Measurements from ENCODE around the gene TNIP2. TPM values are rescaled to one million over a fixed set of nuclear protein-coding genes. Genes with fewer than 3 reads are reported as not detected.

Gene TNIP2
- total and polyA plus RNA-seq, 2 donors (not counting 3 experiments of a cell fraction or from before 2014, with no cell fraction given) = 37.7 to 52.1 TPM

DNA sequence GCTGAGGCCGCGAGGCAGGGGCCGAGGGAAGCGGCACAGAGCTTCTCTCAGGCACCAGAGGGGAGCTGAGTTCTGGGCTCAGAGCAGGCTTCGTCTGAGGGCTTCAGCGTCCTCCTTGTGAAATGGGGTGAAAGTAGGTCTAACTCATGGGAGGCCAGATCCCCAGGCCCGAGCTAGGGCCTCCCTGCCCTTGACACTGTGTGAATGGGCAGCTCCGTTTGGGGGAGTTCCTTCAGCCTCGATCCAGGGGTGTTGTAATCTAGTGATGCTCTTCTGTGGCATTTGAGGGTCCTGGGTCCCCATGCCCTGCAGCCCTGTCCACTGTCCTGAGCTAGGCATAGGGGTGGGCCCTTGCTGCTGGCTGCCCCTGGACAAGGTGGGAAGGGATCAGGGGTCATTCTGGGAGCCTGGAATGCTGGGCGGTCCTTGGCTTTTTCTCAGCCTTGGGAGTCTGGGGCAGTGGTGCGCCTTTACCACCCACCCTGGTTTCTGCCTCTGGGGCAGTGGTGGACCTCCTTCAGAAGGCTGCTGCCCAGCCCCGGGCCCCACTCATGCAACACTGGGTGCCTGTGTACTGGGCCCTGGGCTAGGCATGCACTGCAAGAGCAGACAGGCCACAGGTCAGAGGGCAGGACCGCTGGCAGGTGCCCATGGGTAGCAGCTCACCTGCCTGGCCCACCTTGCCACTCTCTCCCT is 40.9 kb upstream of the TNIP2 start:
- Histone ChIP-seq H3K4me1 (ENCODE audit: control insufficient read depth, extremely low read depth, insufficient read depth, low read length) (peaks cover 78% of the 10 kb centered on the region), H3K79me2 (ENCODE audit: control insufficient read depth, insufficient read depth, low read length) (peaks cover 45% of the 10 kb centered on the region), H2AFZ (ENCODE audit: low read depth, low read length) (no peak overlapping the region), H3K4me2 (ENCODE audit: insufficient read depth, low read length) (no peak overlapping the region), H3K9me1 (replicated peaks; ENCODE audit: control insufficient read depth, extremely low read depth, insufficient read depth, low read length) (no peaks in the 10 kb centered on the region), H3K27ac (ENCODE audit: insufficient read depth, low read depth, low read length) (peak overlapping the region; percentile 26), H3K4me3 (replicated peaks in 1 of 3; ENCODE audit: insufficient read depth in 1 of 3, low read depth in 1 of 3, low read length in 3 of 3) (no peak overlapping the region), H3K9me3 (replicated peaks; ENCODE audit: control insufficient read depth, insufficient read depth, low read length) (no peaks in the 10 kb centered on the region), H3K9ac (replicated peaks; ENCODE audit: extremely low read depth, insufficient read depth, low read length) (no peak overlapping the region), H3K27me3 (ENCODE audit: control insufficient read depth in 2 of 2, insufficient read depth in 2 of 2, low read length in 2 of 2) (no peaks in the 10 kb centered on the region), H4K20me1 (replicated peaks; ENCODE audit: control insufficient read depth, extremely low read depth, insufficient read depth, low read length) (no peaks in the 10 kb centered on the region), H3K36me3 (ENCODE audit: control insufficient read depth in 2 of 2, extremely low read depth in 1 of 2, insufficient read depth in 2 of 2, low read length in 2 of 2) (no peaks in the 10 kb centered on the region)
- no TSS peak for BruUV-seq (replicated peaks)
- intact Hi-C loops (cut with micrococcal nuclease) = no loop called here
- ChIA-PET POLR2A (no interaction called here), CTCF (interaction anchor here (0.8 to 1.5 kb wide), 4 partner anchors 15 to 71 kb away, joined by 3 to 7 read pairs (median 4); no protein-coding TSS in a partner anchor)
- FAIRE-seq (no peak), DNase-seq (ENCODE audit: low read depth, low spot score) (no peak)
- TF ChIP-seq GATA2 (IDR thresholded peaks at IDR 0.05; ENCODE audit: insufficient read depth, insufficient read length, low read depth, low read length) (no peak), FOS (IDR thresholded peaks at IDR 0.05; ENCODE audit: borderline replicate concordance, insufficient read depth, low read length) (no peak), MYC (IDR thresholded peaks at IDR 0.05; ENCODE audit: low read depth, low read length) (no peak), POLR2AphosphoS5 (IDR thresholded peaks at IDR 0.05; ENCODE audit: insufficient read depth, low read depth, low read length) (no peak), MAX (IDR thresholded peaks at IDR 0.05; ENCODE audit: insufficient read depth, insufficient read length) (no peak), POLR2A (IDR thresholded peaks at IDR 0.05; ENCODE audit: low read depth, low read length) (no peak), EZH2 (IDR thresholded peaks at IDR 0.05; ENCODE audit: borderline replicate concordance, low read depth, low read length, severe bottlenecking) (no peak), JUN (IDR thresholded peaks at IDR 0.05; ENCODE audit: borderline replicate concordance, insufficient read depth, insufficient read length, low read depth) (no peak)
- TF ChIP-seq, protein P1, sequence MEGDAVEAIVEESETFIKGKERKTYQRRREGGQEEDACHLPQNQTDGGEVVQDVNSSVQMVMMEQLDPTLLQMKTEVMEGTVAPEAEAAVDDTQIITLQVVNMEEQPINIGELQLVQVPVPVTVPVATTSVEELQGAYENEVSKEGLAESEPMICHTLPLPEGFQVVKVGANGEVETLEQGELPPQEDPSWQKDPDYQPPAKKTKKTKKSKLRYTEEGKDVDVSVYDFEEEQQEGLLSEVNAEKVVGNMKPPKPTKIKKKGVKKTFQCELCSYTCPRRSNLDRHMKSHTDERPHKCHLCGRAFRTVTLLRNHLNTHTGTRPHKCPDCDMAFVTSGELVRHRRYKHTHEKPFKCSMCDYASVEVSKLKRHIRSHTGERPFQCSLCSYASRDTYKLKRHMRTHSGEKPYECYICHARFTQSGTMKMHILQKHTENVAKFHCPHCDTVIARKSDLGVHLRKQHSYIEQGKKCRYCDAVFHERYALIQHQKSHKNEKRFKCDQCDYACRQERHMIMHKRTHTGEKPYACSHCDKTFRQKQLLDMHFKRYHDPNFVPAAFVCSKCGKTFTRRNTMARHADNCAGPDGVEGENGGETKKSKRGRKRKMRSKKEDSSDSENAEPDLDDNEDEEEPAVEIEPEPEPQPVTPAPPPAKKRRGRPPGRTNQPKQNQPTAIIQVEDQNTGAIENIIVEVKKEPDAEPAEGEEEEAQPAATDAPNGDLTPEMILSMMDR (IDR thresholded peaks at IDR 0.05; ENCODE audit: extremely low read depth in 1 of 2, insufficient read depth in 1 of 2, low read depth in 1 of 2, low read length in 2 of 2) = no peak
- dilution Hi-C loops (cut with MboI; ENCODE audit: extremely low pct_ligation_motif_present, low sequenced_read_pairs) = no loop called here

Measured in endothelial cell of umbilical vein (primary cell).